ENCODE measurements around the gene CDK14. TPM values are rescaled to one million over a fixed set of nuclear protein-coding genes. Genes with fewer than 3 reads are reported as not detected.

Gene CDK14
- total RNA-seq, 2 experiments from 2014 or later, result not detected

DNA sequence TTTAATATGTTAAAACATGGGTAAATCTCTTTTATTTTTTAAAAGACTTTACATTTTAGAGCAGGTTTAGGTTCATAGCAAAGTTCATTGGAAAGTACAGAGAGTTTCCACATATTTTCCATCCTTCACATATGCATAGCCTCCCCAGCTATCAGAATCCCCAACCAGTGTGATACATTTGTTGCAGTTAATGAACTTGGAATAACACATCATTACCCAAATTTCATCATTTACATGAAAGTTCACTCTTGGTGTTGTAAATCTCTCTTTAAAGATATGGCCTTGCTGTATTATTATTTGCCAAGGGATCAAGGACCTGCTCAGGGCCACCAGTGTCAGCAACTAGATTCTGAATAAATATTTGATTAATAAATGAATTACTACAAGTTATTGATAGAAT lies 263.4 kb downstream of the CDK14 start:
- Mint-ChIP-seq H3K4me3 (no peak overlapping the region), H3K27ac (no peak overlapping the region), H3K9me3 (no peaks in the 10 kb centered on the region), H3K36me3 (ENCODE audit: low read depth) (no peaks in the 10 kb centered on the region), H3K27me3 (no peaks in the 10 kb centered on the region), H3K4me1 (no peaks in the 10 kb centered on the region)
- POLR2A ChIA-PET, result no interaction called here
- DNase-seq, result no peak
- CTCF ChIA-PET, result no interaction called here

DNA sequence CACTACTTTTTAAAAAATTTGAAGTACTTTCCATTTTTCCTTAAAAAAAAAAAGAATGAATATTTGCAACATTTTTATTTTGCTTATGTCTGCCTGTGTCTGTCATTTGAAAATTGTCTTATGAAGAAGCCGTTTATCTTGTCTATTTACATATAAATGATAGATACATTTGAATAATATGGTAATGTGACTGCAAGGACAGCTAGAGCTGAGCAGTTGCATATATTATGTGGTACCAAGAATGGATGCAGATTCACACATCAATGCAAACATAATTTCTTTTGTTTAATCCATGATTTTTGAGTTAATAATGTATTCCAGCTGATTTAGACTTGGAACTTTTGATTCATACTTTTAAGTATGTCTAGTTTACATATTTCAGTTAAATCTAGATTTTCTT lies 268.0 kb downstream of the CDK14 start:
- POLR2A ChIA-PET, result no interaction called here
- H3K36me3 Mint-ChIP-seq (ENCODE audit: low read depth), result no peaks in the 10 kb centered on the region

DNA sequence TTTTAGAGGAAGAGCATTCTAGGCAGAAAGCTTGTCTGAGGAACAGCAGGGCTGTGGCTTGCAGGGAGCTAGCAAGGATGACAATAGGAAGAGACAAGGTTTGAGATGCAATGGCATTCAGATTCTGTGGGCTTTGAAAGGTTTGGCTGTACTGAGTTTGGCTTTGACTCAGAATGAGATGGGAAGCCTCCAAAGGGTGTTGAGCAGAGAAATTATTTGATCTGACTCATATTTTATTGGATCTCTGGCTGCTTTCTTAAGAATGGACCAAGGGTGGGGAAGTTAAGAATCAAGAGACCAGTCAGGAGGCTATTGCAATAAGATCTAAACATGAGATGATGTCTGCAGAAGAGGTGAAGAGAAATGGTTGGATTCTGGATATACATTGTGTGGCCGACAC lies 273.2 kb downstream of the CDK14 start:
- ChIA-PET CTCF (no interaction called here), POLR2A (no interaction called here)
- Mint-ChIP-seq H3K27me3 (no peaks in the 10 kb centered on the region), H3K4me1 (no peaks in the 10 kb centered on the region), H3K27ac (no peak overlapping the region), H3K9me3 (peaks cover 2% of the 10 kb centered on the region), H3K36me3 (ENCODE audit: low read depth) (no peaks in the 10 kb centered on the region), H3K4me3 (no peak overlapping the region)
- DNase-seq, result no peak

More for the DNA sequence above, 268.0 kb downstream of the CDK14 start:
- Mint-ChIP-seq H3K4me3 (no peak overlapping the region), H3K27ac (no peak overlapping the region), H3K27me3 (no peaks in the 10 kb centered on the region), H3K9me3 (no peaks in the 10 kb centered on the region), H3K4me1 (no peaks in the 10 kb centered on the region)
- DNase-seq, result no peak
- CTCF ChIA-PET, result no interaction called here

GRCh38 chr7:90876701-90877100 lies 280.6 kb downstream of the CDK14 start:
- ChIA-PET CTCF (no interaction called here), POLR2A (no interaction called here)
- DNase-seq, result no peak
- H3K27ac Mint-ChIP-seq, result no peak overlapping the region
- H3K27me3 Mint-ChIP-seq, result no peaks in the 10 kb centered on the region
- H3K9me3 Mint-ChIP-seq, result peaks cover 10% of the 10 kb centered on the region
- H3K4me3 Mint-ChIP-seq, result no peak overlapping the region
- H3K36me3 Mint-ChIP-seq (ENCODE audit: low read depth), result no peaks in the 10 kb centered on the region
- H3K4me1 Mint-ChIP-seq, result no peaks in the 10 kb centered on the region

GRCh38 chr7:90877201-90877600 lies 281.1 kb downstream of the CDK14 start:
- H3K9me3 Mint-ChIP-seq, result peaks cover 10% of the 10 kb centered on the region
- CTCF ChIA-PET, result no interaction called here
- H3K4me3 Mint-ChIP-seq, result no peak overlapping the region
- H3K4me1 Mint-ChIP-seq, result no peaks in the 10 kb centered on the region
- DNase-seq, result no peak
- no peak overlapping the region for H3K27ac Mint-ChIP-seq
- POLR2A ChIA-PET, result no interaction called here
- H3K27me3 Mint-ChIP-seq, result no peaks in the 10 kb centered on the region
- no peaks in the 10 kb centered on the region for H3K36me3 Mint-ChIP-seq (ENCODE audit: low read depth)

DNA sequence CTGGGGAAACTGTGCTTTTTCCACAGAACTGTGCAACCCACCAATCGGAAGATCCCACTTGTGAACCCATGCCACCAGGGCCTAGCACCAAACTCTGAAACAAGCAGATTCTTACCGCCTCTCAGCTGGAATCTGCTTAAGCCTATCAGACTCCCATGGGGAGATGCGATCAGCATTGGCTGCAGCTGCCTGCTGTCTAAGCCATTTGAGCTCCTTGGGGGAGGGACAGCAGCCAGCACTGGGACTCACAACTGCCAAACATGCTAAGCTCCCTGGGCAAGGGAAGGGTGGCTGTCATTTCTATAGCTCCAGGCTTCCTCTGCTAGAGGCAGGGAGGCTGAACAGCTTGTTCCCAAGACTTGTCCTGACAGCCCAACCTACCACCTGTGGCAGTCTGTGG lies 283.8 kb downstream of the CDK14 start:
- ChIA-PET CTCF (no interaction called here), POLR2A (no interaction called here)
- no peaks in the 10 kb centered on the region for H3K27me3 Mint-ChIP-seq
- H3K27ac Mint-ChIP-seq, result no peak overlapping the region
- peaks cover 8% of the 10 kb centered on the region for H3K9me3 Mint-ChIP-seq
- no peak overlapping the region for H3K4me3 Mint-ChIP-seq
- no peak for DNase-seq
- no peaks in the 10 kb centered on the region for H3K36me3 Mint-ChIP-seq (ENCODE audit: low read depth)
- H3K4me1 Mint-ChIP-seq, result no peaks in the 10 kb centered on the region

DNA sequence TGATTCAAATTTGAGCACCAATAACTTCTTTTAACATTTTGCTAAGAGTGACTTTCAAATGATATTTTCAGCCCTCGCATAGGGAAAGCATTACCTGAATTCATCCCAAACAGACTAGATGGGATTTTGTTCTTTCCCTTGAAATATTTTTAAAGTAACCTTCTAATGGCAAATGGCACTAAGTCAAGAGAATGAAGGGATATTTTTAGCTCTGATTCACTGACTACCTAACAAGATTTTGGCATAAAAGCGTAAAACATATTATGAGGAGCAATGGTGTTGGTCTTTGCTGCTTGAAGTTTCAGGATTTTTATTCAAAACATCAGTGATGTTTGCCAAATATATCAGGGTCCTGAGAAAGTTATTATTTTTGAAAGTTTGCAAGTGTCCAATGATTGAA lies 290.3 kb downstream of the CDK14 start:
- Mint-ChIP-seq H3K4me1 (no peaks in the 10 kb centered on the region), H3K27me3 (no peaks in the 10 kb centered on the region), H3K27ac (no peak overlapping the region), H3K4me3 (no peak overlapping the region), H3K36me3 (ENCODE audit: low read depth) (no peaks in the 10 kb centered on the region), H3K9me3 (no peaks in the 10 kb centered on the region)
- ChIA-PET POLR2A (no interaction called here), CTCF (no interaction called here)
- DNase-seq, result no peak

DNA sequence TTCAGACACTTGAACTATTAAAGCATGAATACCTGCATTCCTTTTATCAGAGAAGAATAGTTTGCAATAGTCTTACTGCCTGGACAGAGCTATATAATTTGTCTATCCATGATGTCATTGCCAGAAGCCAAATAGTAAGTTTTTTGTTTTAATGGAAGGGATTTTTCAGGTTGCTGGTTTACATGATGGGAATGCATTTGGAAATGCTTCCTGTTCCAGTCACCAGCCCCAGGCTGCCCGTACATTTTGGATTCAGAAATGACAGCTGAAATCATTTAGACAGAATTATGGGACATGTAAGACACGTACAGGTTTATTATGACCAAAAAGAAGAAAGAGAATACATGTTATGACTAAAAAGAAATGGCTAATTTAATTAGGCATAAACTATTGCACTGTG lies 293.1 kb downstream of the CDK14 start:
- ChIA-PET POLR2A (no interaction called here), CTCF (no interaction called here)
- no peak for DNase-seq
- H3K27me3 Mint-ChIP-seq, result no peaks in the 10 kb centered on the region
- peaks cover 3% of the 10 kb centered on the region for H3K9me3 Mint-ChIP-seq
- no peaks in the 10 kb centered on the region for H3K4me1 Mint-ChIP-seq
- no peak overlapping the region for H3K4me3 Mint-ChIP-seq
- H3K27ac Mint-ChIP-seq, result no peak overlapping the region
- H3K36me3 Mint-ChIP-seq (ENCODE audit: low read depth), result no peaks in the 10 kb centered on the region

- Mint-ChIP-seq H3K9me3 (peaks cover 3% of the 10 kb centered on the region), H3K27me3 (no peaks in the 10 kb centered on the region), H3K36me3 (ENCODE audit: low read depth) (no peaks in the 10 kb centered on the region), H3K4me3 (no peak overlapping the region), H3K4me1 (no peaks in the 10 kb centered on the region), H3K27ac (no peak overlapping the region)
- ChIA-PET CTCF (no interaction called here), POLR2A (no interaction called here)
- no peak for DNase-seq
Observed at GRCh38 chr7:90889644-90890043, 293.5 kb downstream of the CDK14 start.

DNA sequence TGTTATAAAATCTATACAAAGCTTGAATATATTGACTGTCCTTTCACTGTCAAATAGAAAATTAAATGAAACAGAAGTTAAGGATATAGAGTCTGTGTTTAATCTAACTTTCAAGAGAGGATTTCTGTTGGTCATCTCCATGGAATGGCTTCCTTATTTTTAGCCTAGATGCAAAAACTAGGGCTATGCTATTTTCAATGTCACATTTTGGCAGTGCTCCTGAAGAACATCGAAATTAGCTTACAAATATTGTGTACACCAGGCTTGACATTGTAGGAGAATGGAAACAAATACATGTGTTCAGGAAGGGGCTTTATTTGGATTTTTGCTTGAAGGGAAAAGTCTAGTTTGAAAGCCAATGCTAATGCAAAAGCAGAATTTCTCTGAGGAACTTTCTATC lies 295.4 kb downstream of the CDK14 start:
- no peak overlapping the region for H3K27ac Mint-ChIP-seq
- CTCF ChIA-PET, result interaction anchor here (0.6 kb wide), 1 partner anchor 9 kb away, joined by 4 read pairs; no protein-coding TSS in a partner anchor
- no peak for DNase-seq
- peaks cover 3% of the 10 kb centered on the region for H3K9me3 Mint-ChIP-seq
- no peaks in the 10 kb centered on the region for H3K4me1 Mint-ChIP-seq
- H3K4me3 Mint-ChIP-seq, result no peak overlapping the region
- no peaks in the 10 kb centered on the region for H3K27me3 Mint-ChIP-seq
- POLR2A ChIA-PET, result no interaction called here
- H3K36me3 Mint-ChIP-seq (ENCODE audit: low read depth), result no peaks in the 10 kb centered on the region

- Mint-ChIP-seq H3K27me3 (no peaks in the 10 kb centered on the region), H3K36me3 (ENCODE audit: low read depth) (no peaks in the 10 kb centered on the region), H3K27ac (no peak overlapping the region), H3K4me1 (no peaks in the 10 kb centered on the region), H3K9me3 (peaks cover 3% of the 10 kb centered on the region), H3K4me3 (no peak overlapping the region)
- ChIA-PET POLR2A (no interaction called here), CTCF (no interaction called here)
- no peak for DNase-seq
Observed at GRCh38 chr7:90892213-90892612, 296.1 kb downstream of the CDK14 start.

DNA sequence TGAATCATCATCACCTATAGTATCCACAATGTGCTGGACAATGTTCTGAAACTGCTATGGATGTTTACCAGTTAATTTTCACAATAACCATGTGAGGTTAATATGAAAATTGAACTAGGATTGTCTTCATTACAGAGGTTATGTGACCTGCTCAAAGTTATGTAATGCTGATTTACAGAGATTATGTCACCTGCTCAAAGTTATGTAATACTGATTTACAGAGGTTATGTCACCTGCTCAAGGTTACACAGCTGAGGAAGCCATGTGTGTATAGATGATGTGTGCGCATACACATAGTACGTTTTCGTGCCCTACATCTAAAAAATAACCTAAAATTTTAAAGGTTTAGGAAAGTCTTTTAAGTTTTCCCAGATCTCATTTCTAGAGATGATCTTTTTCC lies 298.0 kb downstream of the CDK14 start:
- CTCF ChIA-PET, result no interaction called here
- H3K27me3 Mint-ChIP-seq, result no peaks in the 10 kb centered on the region
- H3K36me3 Mint-ChIP-seq (ENCODE audit: low read depth), result no peaks in the 10 kb centered on the region
- H3K27ac Mint-ChIP-seq, result no peak overlapping the region
- POLR2A ChIA-PET, result no interaction called here
- H3K4me1 Mint-ChIP-seq, result no peaks in the 10 kb centered on the region
- no peak for DNase-seq
- no peak overlapping the region for H3K4me3 Mint-ChIP-seq
- peaks cover 3% of the 10 kb centered on the region for H3K9me3 Mint-ChIP-seq

- no peak for DNase-seq
- ChIA-PET CTCF (no interaction called here), POLR2A (no interaction called here)
- no peaks in the 10 kb centered on the region for H3K27me3 Mint-ChIP-seq
- peaks cover 3% of the 10 kb centered on the region for H3K9me3 Mint-ChIP-seq
- H3K4me3 Mint-ChIP-seq, result no peak overlapping the region
- H3K36me3 Mint-ChIP-seq (ENCODE audit: low read depth), result no peaks in the 10 kb centered on the region
- no peak overlapping the region for H3K27ac Mint-ChIP-seq
- H3K4me1 Mint-ChIP-seq, result no peaks in the 10 kb centered on the region
Observed at GRCh38 chr7:90896458-90896857, 300.3 kb downstream of the CDK14 start.

DNA sequence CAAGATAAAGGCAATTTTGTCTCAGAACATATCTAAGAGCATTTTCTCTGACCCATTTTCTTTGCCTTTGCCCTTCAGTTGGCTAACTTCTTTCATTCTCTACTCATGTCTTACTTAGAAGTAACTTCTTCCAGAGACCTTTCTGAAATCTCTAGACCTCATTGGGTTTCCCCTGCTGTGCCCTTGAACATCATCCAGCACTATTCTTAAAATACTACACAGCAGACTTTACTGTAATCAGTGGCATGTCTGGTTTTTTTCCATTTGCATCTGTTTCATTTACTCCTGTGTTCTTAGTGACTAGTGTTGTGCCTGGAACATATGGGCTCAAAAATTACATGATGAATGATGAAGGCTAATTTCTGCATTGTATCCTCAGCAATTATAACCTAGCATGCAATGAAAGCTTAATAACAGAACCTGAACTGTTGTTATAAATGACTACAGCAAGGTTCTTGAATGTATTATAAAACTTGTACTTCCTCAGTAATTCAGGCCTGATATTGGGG lies 301.9 kb downstream of the CDK14 start:
- Mint-ChIP-seq H3K27me3 (no peaks in the 10 kb centered on the region), H3K27ac (no peak overlapping the region), H3K9me3 (peaks cover 1% of the 10 kb centered on the region), H3K4me3 (no peak overlapping the region), H3K4me1 (no peaks in the 10 kb centered on the region), H3K36me3 (ENCODE audit: low read depth) (no peaks in the 10 kb centered on the region)
- no peak for DNase-seq
- ChIA-PET POLR2A (no interaction called here), CTCF (no interaction called here)
